Measurements from ENCODE around the gene HIVEP3. TPM values are rescaled to one million over a fixed set of nuclear protein-coding genes. Genes with fewer than 3 reads are reported as not detected.

The HIVEP3 gene
- total RNA-seq, 1 experiment from 2014 or later, result 1.4 TPM

- Histone ChIP-seq H3K4me1 (ENCODE audit: insufficient read depth, low read length) (no peaks in the 10 kb centered on the region; the same call in 1 of the 2 replicates), H3T11ph (ENCODE audit: low read length) (no peak overlapping the region), H3K23ac (ENCODE audit: insufficient read length, low read depth, low read length) (no peak overlapping the region), H3K4ac (ENCODE audit: low read depth, low read length) (no peak overlapping the region), H3K27me3 (ENCODE audit: insufficient read depth, low read length) (no peaks in the 10 kb centered on the region; the same call in 1 of the 2 replicates), H2BK20ac (ENCODE audit: low read depth, low read length, poor library complexity, severe bottlenecking) (no peak overlapping the region), H3K4me2 (ENCODE audit: insufficient read depth, insufficient read length, low read length) (no peak overlapping the region), H3K79me1 (ENCODE audit: insufficient read depth, low read depth, low read length, poor library complexity, severe bottlenecking) (no peaks in the 10 kb centered on the region), H3K79me2 (ENCODE audit: insufficient read depth, low read length) (no peaks in the 10 kb centered on the region), H3K14ac (ENCODE audit: insufficient read depth, low read length) (no peak overlapping the region), H2BK5ac (ENCODE audit: insufficient read length, low read length) (no peak overlapping the region), H2BK12ac (ENCODE audit: insufficient read length, low read depth, low read length) (no peak overlapping the region), H3K9ac (ENCODE audit: extremely low read depth, insufficient read length, low read length) (no peak overlapping the region), H4K91ac (ENCODE audit: insufficient read length, low read depth, low read length) (no peak overlapping the region), H4K5ac (ENCODE audit: insufficient read length, low read depth, low read length) (no peak overlapping the region), H4K20me1 (ENCODE audit: control insufficient read depth, insufficient read depth, insufficient read length) (no peaks in the 10 kb centered on the region), H4K8ac (replicated peaks; ENCODE audit: insufficient read length, low read depth, low read length) (no peak overlapping the region), H3K23me2 (ENCODE audit: insufficient read length, low read depth, low read length, poor library complexity, severe bottlenecking) (no peaks in the 10 kb centered on the region), H3K27ac (ENCODE audit: insufficient read length, low read depth, low read length) (no peak overlapping the region), H2AK5ac (ENCODE audit: insufficient read length, low read length) (no peak overlapping the region), H3K18ac (ENCODE audit: insufficient read length, low read depth, low read length) (no peak overlapping the region), H2BK15ac (ENCODE audit: low read depth, low read length) (no peak overlapping the region), H2AFZ (ENCODE audit: low read length) (no peak overlapping the region), H3K9me3 (ENCODE audit: control insufficient read depth, low read depth, low read length) (no peaks in the 10 kb centered on the region), H2BK120ac (ENCODE audit: low read depth, low read length, poor library complexity, severe bottlenecking) (no peak overlapping the region), H3K56ac (ENCODE audit: insufficient read length, low read depth, low read length) (no peak overlapping the region)
- no peak overlapping the region for H3K4me3 Mint-ChIP-seq
- no peak overlapping the region for H3K27ac Mint-ChIP-seq
- WGBS (ENCODE audit: extremely low coverage, insufficient read length, low lambda C conversion rate), result no CpG with 5 or more reads among the region's 7 CpGs
- peaks cover 0 to 2% (median 2%) of the 10 kb centered on the region in 3 experiments; a peak in 1 of 7 replicates for H3K36me3 Mint-ChIP-seq (ENCODE audit: insufficient read depth in 1 of 3, low read depth in 3 of 3)
- peak; percentile 83 for DNase-seq
- TF ChIP-seq CTCF (conservative IDR thresholded peaks at IDR 0.05), result peak; percentile 86
- peaks cover 26% of the 10 kb centered on the region for H3K27me3 Mint-ChIP-seq (ENCODE audit: low read depth)
- peaks cover 0 to 3% of the 10 kb centered on the region in 2 experiments; a peak in 2 of 5 replicates for H3K9me3 Mint-ChIP-seq
- H3K4me1 Mint-ChIP-seq, result peaks cover 28 to 30% of the 10 kb centered on the region in 2 experiments
These were observed 426.3 kb downstream of the HIVEP3 start for GRCh38 chr1:41492341-41492848.

All from H9 (cell line).